GM23338 (cell line): ENCODE results near the gene DDX43. TPM values are rescaled to one million over a fixed set of nuclear protein-coding genes. Genes with fewer than 3 reads are reported as not detected.

Source experiments
- ATAC-seq: fragments of 200-7000 bp; cut with Tn5 transposase; 3 replicates; pipeline ENCODE4 v1.9.1; 2020
- DNase-seq: peaks from one replicate; pipeline ENCODE4 v3.0.0-alpha.2; 2015; ENCODE audit warnings: low spot score
- H2AFZ ChIP-seq: fragments of 200-600 bp; sonication (generic); 2 replicates; pipeline ENCODE4 v1.8.0; 2016; ENCODE audit warnings: antibody characterized with exemption, mild to moderate bottlenecking, moderate library complexity
- H3F3A ChIP-seq: fragments of 200-600 bp; sonication (generic); replicated peaks from 2 replicates; pipeline ENCODE4 v1.8.0; 2017; ENCODE audit warnings: antibody characterized with exemption, mixed run types, low read depth
- H3K27ac ChIP-seq: fragments of 200-600 bp; sonication (generic); 2 replicates; pipeline ENCODE4 v1.6.1; 2016; ENCODE audit warnings: low read depth
- H3K27me3 ChIP-seq: fragments of 200-600 bp; sonication (generic); 2 replicates; pipeline ENCODE4 v1.8.0; 2016; ENCODE audit warnings: mild to moderate bottlenecking, mixed run types, moderate library complexity; ENCODE audit not compliant: insufficient read depth
- H3K36me3 ChIP-seq: fragments of 200-600 bp; sonication (generic); 2 replicates; pipeline ENCODE4 v1.8.0; 2016; ENCODE audit warnings: mild to moderate bottlenecking; ENCODE audit not compliant: insufficient read depth
- H3K4me1 ChIP-seq: fragments of 200-600 bp; sonication (generic); 2 replicates; pipeline ENCODE4 v1.8.0; 2016; ENCODE audit warnings: mild to moderate bottlenecking, moderate library complexity; ENCODE audit not compliant: insufficient read depth
- H3K4me2 ChIP-seq: fragments of 200-600 bp; sonication (generic); 2 replicates; pipeline ENCODE4 v1.7.1; 2017; ENCODE audit warnings: mixed run types
- H3K4me3 ChIP-seq: fragments of 200-600 bp; sonication (generic); 2 replicates; pipeline ENCODE4 v1.6.1; 2016; ENCODE audit warnings: mixed run types
- H3K79me2 ChIP-seq: fragments of 200-600 bp; sonication (generic); replicated peaks from 2 replicates; pipeline ENCODE4 v1.8.0; 2017; ENCODE audit warnings: mild to moderate bottlenecking; ENCODE audit not compliant: insufficient read depth
- H3K9me2 ChIP-seq: fragments of 200-600 bp; sonication (generic); 2 replicates; pipeline ENCODE4 v1.8.0; 2017; ENCODE audit not compliant: insufficient read depth
- H4K20me1 ChIP-seq: fragments of 200-600 bp; sonication (generic); replicated peaks from 2 replicates; pipeline ENCODE4 v1.8.0; 2017; ENCODE audit warnings: mild to moderate bottlenecking; ENCODE audit not compliant: insufficient read depth
- H3K27ac Mint-ChIP-seq: 2 replicates; pipeline ENCODE4 v1.8.0; 2020; ENCODE audit warnings: inconsistent platforms, mild to moderate bottlenecking, moderate library complexity, mixed read lengths
- H3K27me3 Mint-ChIP-seq: 3 replicates; pipeline ENCODE4 v1.8.0; 2022; ENCODE audit warnings: low read depth, mild to moderate bottlenecking, moderate library complexity, mixed read lengths, inconsistent platforms; ENCODE audit not compliant: insufficient read depth, poor library complexity
- H3K36me3 Mint-ChIP-seq: 3 replicates; pipeline ENCODE4 v1.8.0; 2021; ENCODE audit warnings: low read depth, mild to moderate bottlenecking, inconsistent platforms, moderate library complexity, mixed read lengths
- H3K4me1 Mint-ChIP-seq: 3 replicates; pipeline ENCODE4 v1.8.0; 2020; ENCODE audit warnings: mild to moderate bottlenecking, inconsistent platforms, mixed read lengths
- H3K4me3 Mint-ChIP-seq: 3 replicates; pipeline ENCODE4 v1.8.0; 2021; ENCODE audit warnings: moderate library complexity, mild to moderate bottlenecking, inconsistent platforms, mixed read lengths
- H3K9me3 Mint-ChIP-seq: 3 replicates; pipeline ENCODE4 v1.8.0; 2020; ENCODE audit warnings: moderate library complexity, mild to moderate bottlenecking, inconsistent platforms, mixed read lengths
- CREB1 ChIP-seq: fragments of 250-450 bp; sonication (Bioruptor Pico); IDR thresholded peaks from 2 replicates; pipeline ENCODE4 v1.5.0; 2020; ENCODE audit warnings: low read depth, mild to moderate bottlenecking, moderate library complexity
- EZH2 ChIP-seq: fragments of 200-600 bp; sonication (generic); IDR thresholded peaks from one replicate; pipeline ENCODE4 v1.8.0; 2017; ENCODE audit warnings: antibody characterized with exemption, mild to moderate bottlenecking, low read depth; ENCODE audit not compliant: unreplicated experiment
- EZH2phosphoT487 ChIP-seq: fragments of 200-600 bp; sonication (generic); IDR thresholded peaks from one replicate; pipeline ENCODE4 v1.8.1; 2018; ENCODE audit warnings: antibody characterized with exemption; ENCODE audit not compliant: unreplicated experiment
- JUNB ChIP-seq: IDR thresholded peaks from one replicate; pipeline ENCODE4 v1.6.1; 2016; ENCODE audit warnings: antibody characterized with exemption; ENCODE audit not compliant: unreplicated experiment
- NANOG ChIP-seq: IDR thresholded peaks from 2 replicates; pipeline ENCODE4 v1.6.1; 2016; ENCODE audit warnings: antibody characterized with exemption, borderline replicate concordance
- POLR2AphosphoS5 ChIP-seq: IDR thresholded peaks from 2 replicates; pipeline ENCODE4 v1.6.1; 2016; ENCODE audit warnings: antibody characterized with exemption, low read depth
- STAT1 ChIP-seq: IDR thresholded peaks from one replicate; pipeline ENCODE4 v1.6.1; 2016; ENCODE audit warnings: antibody characterized with exemption; ENCODE audit not compliant: unreplicated experiment
- ZNF114 ChIP-seq: fragments of 250-450 bp; sonication (Bioruptor Pico); IDR thresholded peaks from 2 replicates; pipeline ENCODE4 v1.5.0; 2020; ENCODE audit warnings: mild to moderate bottlenecking, moderate library complexity
- ZNF331 ChIP-seq: fragments of 250-450 bp; sonication (Bioruptor Pico); IDR thresholded peaks from 2 replicates; pipeline ENCODE4 v1.5.0; 2020; ENCODE audit warnings: low read depth, mild to moderate bottlenecking, moderate library complexity
- polyA plus RNA-seq: library from polyadenylated mRNA; unstranded; fragments of >200 nt; fragmentation: Nextera tagmentation; extraction: Ambion mirVana; gene quantifications from 2 replicates; pipeline ENCODE4 v1.2.1, GENCODE V29; 2016
- total RNA-seq: library from RNA; depleted of rRNA; stranded (reverse); fragments of >200 nt; shearing (Covaris generic); gene quantifications from 2 replicates; pipeline ENCODE4 v1.2.3, GENCODE V29; 2014
- TF ChIP-seq, protein P1 (sequence below): IDR thresholded peaks from one replicate; pipeline ENCODE4 v1.6.1; 2018; ENCODE audit warnings: antibody characterized with exemption; ENCODE audit not compliant: unreplicated experiment
- TF ChIP-seq, protein P2 (sequence below): fragments of 250-450 bp; sonication (Bioruptor Pico); IDR thresholded peaks from 2 replicates; pipeline ENCODE4 v1.5.0; 2020; ENCODE audit warnings: mild to moderate bottlenecking, moderate library complexity
- TF ChIP-seq, protein P3 (sequence below), 2 experiments: fragments of 200-600 bp in 1 of 2; sonication (generic) in 1 of 2; conservative IDR thresholded peaks; 2 replicates each; pipeline versions ENCODE4 v1.5.1 to v1.6.1; 2016 to 2017; ENCODE audit warnings: antibody characterized with exemption in 2 of 2, low read depth in 2 of 2, mild to moderate bottlenecking in 2 of 2, moderate library complexity in 1 of 2
- TF ChIP-seq, protein P4 (sequence below): IDR thresholded peaks from 2 replicates; pipeline ENCODE4 v1.6.1; 2016; ENCODE audit warnings: antibody characterized with exemption

DDX43 gene
- total and polyA plus RNA-seq, 2 experiments from 2014 or later: 0.49 to 0.60 TPM

DNA sequence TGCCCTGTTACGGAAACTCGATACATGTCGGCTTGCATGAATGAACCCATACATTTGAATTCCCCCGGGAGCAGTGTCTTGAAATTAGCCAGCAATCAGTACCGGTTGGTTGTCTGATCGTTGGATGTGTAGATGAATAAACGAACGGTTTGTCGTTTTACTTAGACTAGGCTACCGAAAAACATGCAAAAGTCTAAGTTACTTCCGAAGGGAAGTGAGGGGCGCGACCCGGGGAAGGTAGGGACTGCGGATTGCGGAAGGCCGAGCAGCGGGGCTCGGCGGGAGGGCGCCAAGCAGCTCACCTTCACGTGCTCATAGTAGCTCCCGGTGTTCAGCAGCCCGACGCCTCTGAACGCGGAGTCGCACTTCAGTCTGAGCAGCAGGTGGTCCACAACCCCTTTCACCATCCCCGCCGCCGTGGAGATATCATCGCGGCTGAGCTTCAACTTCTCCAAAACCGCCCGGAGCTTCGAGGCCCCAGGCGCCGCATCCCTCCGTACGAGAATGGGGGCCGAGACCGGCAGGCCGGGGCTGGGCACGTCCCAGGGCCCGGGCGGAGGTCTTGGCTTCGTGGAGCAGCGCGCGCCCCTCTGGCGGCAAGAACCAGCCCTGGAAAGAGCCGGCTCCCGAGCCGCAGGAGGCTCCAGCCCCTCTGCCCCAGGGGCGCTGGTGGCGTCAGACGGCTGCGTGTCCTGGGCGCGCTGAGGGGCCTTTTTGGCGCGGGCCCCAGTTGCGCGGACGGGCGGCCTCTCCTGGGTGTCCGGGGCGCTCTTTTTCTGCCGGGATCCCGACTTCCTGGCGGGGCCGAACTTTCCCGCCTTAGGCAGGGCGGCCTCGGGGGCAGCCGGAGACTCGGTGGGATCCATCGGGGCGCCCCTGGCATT lies 56.8 kb downstream of the DDX43 start:
- H3K4me3 Mint-ChIP-seq: peak overlapping the region; percentile 69
- H3K4me1 Mint-ChIP-seq: no peaks in the 10 kb centered on the region

More for the DNA sequence above, 56.8 kb downstream of the DDX43 start:
- H3K79me2 ChIP-seq: peaks cover 47% of the 10 kb centered on the region
- no peaks in the 10 kb centered on the region for H3K4me1 ChIP-seq
- no peaks in the 10 kb centered on the region for H3K9me2 ChIP-seq
- no peaks in the 10 kb centered on the region for H3K36me3 ChIP-seq
- peak; percentile 80 for ATAC-seq
- DNase-seq: peak; percentile 70
- H3K27me3 Mint-ChIP-seq: peaks cover 28% of the 10 kb centered on the region
- H3K27me3 ChIP-seq: peaks cover 25% of the 10 kb centered on the region
- TF ChIP-seq NANOG: no peak
- TF ChIP-seq POLR2AphosphoS5: no peak
- TF ChIP-seq STAT1: no peak
- no peak for TF ChIP-seq JUNB
- TF ChIP-seq, protein P1, sequence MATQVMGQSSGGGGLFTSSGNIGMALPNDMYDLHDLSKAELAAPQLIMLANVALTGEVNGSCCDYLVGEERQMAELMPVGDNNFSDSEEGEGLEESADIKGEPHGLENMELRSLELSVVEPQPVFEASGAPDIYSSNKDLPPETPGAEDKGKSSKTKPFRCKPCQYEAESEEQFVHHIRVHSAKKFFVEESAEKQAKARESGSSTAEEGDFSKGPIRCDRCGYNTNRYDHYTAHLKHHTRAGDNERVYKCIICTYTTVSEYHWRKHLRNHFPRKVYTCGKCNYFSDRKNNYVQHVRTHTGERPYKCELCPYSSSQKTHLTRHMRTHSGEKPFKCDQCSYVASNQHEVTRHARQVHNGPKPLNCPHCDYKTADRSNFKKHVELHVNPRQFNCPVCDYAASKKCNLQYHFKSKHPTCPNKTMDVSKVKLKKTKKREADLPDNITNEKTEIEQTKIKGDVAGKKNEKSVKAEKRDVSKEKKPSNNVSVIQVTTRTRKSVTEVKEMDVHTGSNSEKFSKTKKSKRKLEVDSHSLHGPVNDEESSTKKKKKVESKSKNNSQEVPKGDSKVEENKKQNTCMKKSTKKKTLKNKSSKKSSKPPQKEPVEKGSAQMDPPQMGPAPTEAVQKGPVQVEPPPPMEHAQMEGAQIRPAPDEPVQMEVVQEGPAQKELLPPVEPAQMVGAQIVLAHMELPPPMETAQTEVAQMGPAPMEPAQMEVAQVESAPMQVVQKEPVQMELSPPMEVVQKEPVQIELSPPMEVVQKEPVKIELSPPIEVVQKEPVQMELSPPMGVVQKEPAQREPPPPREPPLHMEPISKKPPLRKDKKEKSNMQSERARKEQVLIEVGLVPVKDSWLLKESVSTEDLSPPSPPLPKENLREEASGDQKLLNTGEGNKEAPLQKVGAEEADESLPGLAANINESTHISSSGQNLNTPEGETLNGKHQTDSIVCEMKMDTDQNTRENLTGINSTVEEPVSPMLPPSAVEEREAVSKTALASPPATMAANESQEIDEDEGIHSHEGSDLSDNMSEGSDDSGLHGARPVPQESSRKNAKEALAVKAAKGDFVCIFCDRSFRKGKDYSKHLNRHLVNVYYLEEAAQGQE: no peak
- no peak for TF ChIP-seq ZNF331 (CRISPR knock-in tag)
- TF ChIP-seq ZNF114 (CRISPR knock-in tag): no peak
- TF ChIP-seq EZH2: no peak
- TF ChIP-seq, protein P2, sequence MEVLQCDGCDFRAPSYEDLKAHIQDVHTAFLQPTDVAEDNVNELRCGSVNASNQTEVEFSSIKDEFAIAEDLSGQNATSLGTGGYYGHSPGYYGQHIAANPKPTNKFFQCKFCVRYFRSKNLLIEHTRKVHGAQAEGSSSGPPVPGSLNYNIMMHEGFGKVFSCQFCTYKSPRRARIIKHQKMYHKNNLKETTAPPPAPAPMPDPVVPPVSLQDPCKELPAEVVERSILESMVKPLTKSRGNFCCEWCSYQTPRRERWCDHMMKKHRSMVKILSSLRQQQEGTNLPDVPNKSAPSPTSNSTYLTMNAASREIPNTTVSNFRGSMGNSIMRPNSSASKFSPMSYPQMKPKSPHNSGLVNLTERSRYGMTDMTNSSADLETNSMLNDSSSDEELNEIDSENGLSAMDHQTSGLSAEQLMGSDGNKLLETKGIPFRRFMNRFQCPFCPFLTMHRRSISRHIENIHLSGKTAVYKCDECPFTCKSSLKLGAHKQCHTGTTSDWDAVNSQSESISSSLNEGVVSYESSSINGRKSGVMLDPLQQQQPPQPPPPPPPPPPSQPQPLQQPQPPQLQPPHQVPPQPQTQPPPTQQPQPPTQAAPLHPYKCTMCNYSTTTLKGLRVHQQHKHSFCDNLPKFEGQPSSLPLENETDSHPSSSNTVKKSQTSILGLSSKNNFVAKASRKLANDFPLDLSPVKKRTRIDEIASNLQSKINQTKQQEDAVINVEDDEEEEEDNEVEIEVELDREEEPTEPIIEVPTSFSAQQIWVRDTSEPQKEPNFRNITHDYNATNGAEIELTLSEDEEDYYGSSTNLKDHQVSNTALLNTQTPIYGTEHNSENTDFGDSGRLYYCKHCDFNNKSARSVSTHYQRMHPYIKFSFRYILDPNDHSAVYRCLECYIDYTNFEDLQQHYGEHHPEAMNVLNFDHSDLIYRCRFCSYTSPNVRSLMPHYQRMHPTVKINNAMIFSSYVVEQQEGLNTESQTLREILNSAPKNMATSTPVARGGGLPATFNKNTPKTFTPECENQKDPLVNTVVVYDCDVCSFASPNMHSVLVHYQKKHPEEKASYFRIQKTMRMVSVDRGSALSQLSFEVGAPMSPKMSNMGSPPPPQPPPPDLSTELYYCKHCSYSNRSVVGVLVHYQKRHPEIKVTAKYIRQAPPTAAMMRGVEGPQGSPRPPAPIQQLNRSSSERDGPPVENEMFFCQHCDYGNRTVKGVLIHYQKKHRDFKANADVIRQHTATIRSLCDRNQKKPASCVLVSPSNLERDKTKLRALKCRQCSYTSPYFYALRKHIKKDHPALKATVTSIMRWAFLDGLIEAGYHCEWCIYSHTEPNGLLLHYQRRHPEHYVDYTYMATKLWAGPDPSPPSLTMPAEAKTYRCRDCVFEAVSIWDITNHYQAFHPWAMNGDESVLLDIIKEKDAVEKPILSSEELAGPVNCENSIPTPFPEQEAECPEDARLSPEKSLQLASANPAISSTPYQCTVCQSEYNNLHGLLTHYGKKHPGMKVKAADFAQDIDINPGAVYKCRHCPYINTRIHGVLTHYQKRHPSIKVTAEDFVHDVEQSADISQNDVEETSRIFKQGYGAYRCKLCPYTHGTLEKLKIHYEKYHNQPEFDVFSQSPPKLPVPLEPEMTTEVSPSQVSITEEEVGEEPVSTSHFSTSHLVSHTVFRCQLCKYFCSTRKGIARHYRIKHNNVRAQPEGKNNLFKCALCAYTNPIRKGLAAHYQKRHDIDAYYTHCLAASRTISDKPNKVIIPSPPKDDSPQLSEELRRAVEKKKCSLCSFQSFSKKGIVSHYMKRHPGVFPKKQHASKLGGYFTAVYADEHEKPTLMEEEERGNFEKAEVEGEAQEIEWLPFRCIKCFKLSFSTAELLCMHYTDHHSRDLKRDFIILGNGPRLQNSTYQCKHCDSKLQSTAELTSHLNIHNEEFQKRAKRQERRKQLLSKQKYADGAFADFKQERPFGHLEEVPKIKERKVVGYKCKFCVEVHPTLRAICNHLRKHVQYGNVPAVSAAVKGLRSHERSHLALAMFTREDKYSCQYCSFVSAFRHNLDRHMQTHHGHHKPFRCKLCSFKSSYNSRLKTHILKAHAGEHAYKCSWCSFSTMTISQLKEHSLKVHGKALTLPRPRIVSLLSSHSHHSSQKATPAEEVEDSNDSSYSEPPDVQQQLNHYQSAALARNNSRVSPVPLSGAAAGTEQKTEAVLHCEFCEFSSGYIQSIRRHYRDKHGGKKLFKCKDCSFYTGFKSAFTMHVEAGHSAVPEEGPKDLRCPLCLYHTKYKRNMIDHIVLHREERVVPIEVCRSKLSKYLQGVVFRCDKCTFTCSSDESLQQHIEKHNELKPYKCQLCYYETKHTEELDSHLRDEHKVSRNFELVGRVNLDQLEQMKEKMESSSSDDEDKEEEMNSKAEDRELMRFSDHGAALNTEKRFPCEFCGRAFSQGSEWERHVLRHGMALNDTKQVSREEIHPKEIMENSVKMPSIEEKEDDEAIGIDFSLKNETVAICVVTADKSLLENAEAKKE: no peak
- TF ChIP-seq, protein P3, sequence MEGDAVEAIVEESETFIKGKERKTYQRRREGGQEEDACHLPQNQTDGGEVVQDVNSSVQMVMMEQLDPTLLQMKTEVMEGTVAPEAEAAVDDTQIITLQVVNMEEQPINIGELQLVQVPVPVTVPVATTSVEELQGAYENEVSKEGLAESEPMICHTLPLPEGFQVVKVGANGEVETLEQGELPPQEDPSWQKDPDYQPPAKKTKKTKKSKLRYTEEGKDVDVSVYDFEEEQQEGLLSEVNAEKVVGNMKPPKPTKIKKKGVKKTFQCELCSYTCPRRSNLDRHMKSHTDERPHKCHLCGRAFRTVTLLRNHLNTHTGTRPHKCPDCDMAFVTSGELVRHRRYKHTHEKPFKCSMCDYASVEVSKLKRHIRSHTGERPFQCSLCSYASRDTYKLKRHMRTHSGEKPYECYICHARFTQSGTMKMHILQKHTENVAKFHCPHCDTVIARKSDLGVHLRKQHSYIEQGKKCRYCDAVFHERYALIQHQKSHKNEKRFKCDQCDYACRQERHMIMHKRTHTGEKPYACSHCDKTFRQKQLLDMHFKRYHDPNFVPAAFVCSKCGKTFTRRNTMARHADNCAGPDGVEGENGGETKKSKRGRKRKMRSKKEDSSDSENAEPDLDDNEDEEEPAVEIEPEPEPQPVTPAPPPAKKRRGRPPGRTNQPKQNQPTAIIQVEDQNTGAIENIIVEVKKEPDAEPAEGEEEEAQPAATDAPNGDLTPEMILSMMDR (conservative IDR thresholded peaks at IDR 0.05; ENCODE audit: low read depth in 2 of 2): no peak
- TF ChIP-seq EZH2phosphoT487: no peak
- no peak for TF ChIP-seq CREB1 (CRISPR knock-in tag)
- TF ChIP-seq, protein P4, sequence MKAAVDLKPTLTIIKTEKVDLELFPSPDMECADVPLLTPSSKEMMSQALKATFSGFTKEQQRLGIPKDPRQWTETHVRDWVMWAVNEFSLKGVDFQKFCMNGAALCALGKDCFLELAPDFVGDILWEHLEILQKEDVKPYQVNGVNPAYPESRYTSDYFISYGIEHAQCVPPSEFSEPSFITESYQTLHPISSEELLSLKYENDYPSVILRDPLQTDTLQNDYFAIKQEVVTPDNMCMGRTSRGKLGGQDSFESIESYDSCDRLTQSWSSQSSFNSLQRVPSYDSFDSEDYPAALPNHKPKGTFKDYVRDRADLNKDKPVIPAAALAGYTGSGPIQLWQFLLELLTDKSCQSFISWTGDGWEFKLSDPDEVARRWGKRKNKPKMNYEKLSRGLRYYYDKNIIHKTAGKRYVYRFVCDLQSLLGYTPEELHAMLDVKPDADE: no peak
- no peaks in the 10 kb centered on the region; the same call in 1 of the 2 replicates for H4K20me1 ChIP-seq
- H2AFZ ChIP-seq: peak overlapping the region; percentile 99
- peaks cover 6% of the 10 kb centered on the region for H3F3A ChIP-seq
- peak overlapping the region; percentile 65 for H3K4me3 ChIP-seq
- peaks cover 12% of the 10 kb centered on the region; the same call in 2 of the 3 replicates for H3K36me3 Mint-ChIP-seq
- peaks cover 13% of the 10 kb centered on the region; the same call in 2 of the 3 replicates for H3K9me3 Mint-ChIP-seq
- H3K27ac ChIP-seq: no peak overlapping the region
- H3K27ac Mint-ChIP-seq: no peak overlapping the region
- H3K4me2 ChIP-seq: peak overlapping the region; percentile 88
